GM19099 (cell line): ENCODE measurements around the gene TRIM33.

Experiments used
- POLR2A ChIP-seq: IDR thresholded peaks from 3 replicates; pipeline ENCODE4 v1.6.1; 2011; ENCODE audit warnings: low read depth; ENCODE audit not compliant: insufficient read length; ENCODE audit errors: extremely low read depth

TRIM33 gene

DNA sequence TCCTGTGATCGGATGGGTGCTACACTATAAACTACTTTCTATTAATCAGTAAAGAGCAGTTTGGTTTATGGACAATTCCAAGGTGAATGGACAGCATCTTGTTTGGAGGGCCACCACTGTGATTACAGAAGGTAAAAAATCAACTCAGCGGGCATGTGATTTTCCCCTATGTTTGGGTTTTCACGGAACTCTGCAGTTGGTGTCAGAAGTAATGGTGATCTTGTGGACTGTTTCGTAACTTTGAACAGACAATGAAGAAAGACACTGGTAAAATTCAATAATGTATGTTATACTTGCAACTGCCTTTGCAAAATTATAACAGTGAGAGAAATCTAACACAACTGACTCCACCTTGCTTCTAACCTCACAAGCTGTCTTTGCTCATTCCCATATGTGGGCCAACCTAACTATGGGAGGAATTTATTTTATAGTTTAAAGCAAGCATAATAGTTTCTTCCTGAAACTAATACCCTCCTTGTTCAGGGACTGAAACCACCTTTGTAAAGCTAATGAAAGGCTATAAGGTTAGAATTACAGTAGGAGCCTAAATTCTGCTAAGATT is 53.2 kb downstream of the TRIM33 start:
- no peak for TF ChIP-seq POLR2A

DNA sequence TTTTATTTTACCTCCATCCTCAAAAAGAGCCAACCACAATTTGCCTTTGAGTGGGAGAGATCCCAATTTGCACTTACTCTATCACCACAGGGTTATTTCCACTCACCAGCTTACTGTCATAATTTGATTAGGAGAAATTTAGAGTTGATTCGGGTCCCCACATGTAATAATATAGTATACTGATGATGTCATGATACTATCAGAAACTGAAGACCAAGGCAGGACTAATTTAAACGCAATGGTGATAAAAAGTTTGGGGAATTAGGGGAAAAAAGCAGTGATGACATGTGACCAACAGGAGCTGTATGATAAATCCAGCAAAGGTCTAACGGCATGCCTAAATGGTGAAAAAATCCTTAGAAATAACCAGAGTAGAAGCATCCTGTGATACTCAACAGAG is 54.4 kb downstream of the TRIM33 start:
- TF ChIP-seq POLR2A = no peak

DNA sequence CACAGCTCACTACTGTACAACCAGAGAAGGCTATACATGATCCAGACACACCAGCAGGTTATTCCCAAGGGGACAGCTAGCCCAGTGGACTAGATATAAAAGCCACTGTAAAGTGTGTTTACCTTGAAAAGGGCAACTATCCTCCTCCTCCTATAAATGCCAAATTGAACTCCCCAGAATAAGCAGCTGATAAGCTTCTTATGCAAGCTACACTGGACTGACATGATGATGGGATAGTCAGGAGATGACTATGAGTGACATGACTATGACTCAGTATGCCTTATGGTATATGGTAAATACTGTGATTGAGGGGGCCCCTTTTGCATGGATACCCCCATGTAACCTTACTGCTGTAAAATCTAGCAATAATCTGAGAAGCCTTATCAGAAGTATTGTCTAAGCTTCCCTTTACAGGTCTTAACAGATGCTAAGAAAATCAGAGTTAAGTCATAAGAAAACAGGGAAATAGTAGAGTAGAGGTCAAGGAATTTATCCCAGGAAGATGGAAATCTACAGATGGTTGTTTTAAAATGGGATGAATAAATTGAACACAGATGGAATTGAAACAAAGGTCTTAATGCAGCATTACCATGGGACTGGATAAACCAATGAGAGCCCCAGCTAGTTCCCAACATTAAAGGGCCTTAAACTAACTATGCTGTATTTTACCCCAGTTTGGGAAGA is 55.8 kb downstream of the TRIM33 start:
- TF ChIP-seq POLR2A = no peak

DNA sequence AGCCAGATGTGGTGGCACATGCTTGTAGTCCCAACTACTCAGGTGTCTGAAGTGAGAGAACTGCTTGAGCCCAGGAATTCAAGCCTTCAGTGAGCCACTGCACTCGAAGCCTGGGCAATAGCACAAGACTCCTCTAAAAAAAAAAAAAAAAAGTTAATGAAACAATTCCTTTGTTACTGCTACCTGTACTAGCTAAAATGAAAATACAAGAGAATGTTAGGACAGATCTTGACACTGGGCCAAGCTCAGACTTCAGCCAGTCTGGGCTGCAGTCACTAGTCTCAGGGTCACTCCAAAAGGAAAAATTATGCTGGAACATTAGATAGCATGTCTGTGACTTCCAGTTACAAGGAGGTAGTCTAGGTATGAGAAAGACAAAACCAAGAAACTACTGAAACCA is 56.5 kb downstream of the TRIM33 start:
- TF ChIP-seq POLR2A = no peak

DNA sequence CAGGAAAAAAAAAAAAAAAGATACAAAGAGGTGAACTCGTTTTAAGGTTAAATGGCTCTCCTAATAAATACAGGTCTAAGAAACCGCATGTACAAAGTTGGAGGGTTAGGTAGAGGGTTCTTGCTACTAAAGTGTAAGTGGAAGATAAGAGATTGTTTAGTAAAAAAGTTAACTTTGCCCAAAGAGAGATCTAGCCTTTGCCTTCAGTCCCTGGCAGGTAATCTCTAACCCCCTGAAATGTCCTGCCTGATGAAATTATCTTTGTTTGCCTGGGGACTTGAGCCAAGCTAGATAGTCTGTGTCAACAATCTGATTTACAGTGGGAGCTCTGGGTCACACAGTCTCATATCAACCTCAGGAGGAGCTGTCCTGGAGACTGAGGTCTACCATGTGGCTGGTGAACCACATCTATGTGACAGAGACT is 57.6 kb downstream of the TRIM33 start:
- TF ChIP-seq POLR2A = no peak

DNA sequence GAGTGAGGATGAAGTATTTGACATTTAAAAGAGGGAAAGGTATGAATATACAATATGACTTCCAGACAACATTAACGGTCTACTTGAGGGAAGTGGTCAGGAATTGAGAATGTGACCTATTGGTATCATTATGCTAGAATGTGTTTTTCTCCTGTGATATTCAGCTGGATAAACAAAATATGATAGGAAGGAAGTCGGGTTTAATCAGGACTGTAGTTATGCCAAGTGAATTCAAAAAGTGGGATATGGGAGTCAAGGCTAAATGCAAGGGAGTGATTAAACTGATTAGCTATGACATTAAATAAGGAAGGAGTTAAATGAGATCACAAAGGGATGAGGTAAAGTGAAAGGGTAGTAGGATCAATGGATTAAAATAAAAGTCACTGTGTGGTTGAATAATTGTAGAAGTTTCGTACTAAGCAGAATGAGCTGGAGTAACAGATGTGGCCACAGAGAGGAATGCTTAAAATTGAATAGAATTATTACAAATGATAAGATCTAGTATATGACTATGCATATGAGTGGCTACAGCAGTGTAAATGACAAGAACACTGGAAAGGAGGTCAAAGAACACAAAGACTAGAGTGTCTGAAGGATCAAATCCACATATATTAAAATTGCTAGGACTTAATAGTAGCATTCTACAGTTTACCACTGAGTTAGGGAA is 62.5 kb downstream of the TRIM33 start:
- no peak for TF ChIP-seq POLR2A

DNA sequence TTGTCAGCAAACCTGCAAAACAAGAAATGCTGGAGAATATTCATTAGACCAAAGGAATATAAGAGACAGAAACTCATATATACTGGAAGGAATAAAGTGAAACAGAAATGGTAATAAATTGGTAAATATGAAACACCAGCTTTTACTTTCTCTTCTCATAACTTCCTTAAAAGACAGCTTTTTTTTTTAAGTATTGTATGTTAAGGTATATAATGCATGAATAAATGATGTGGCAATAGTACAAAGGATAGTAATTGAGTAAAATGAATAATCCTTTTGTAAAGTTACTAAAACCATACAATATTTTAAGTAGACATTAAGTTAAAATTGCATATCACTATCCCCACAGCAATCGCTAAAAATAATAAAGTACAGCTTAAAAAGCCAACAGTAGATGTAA is 64.8 kb downstream of the TRIM33 start:
- no peak for TF ChIP-seq POLR2A

DNA sequence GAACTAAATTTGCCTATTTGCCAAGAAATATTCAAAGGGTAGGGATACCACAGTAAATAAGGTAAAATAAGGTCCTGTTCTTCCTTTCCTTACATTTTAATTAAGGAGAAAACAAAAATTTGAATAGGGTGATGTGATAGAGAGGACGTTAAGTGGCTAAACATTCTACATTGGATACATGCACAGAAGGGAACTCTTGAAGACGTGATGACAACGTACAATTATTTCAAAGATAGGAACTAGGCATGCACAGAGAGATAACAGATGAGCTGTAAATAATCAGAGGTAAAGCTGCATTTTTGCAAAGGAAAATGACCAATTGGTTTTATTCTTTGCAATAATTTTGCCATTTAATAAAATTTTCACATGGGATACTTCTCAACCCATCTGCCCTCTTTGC is 69.7 kb downstream of the TRIM33 start:
- TF ChIP-seq POLR2A = no peak

DNA sequence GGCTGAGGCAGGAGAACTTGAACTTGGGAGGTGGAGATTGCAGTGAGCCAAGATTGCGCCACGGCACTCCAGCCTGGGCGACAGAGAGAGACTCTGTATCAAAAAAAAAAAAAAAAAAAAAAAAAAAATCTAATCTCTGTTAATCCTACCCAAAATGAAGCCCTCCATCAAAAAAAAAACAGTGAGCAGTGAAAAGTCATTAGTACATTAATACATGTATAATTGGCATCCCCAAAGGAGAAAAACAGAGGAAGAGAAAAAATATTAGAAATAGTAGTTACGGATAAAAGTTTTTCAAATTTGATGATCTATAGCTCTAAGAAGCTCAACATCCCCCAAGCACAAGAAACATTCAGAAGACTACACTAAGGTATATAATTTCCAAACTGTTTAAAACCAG is 71.6 kb downstream of the TRIM33 start:
- TF ChIP-seq POLR2A = no peak

DNA sequence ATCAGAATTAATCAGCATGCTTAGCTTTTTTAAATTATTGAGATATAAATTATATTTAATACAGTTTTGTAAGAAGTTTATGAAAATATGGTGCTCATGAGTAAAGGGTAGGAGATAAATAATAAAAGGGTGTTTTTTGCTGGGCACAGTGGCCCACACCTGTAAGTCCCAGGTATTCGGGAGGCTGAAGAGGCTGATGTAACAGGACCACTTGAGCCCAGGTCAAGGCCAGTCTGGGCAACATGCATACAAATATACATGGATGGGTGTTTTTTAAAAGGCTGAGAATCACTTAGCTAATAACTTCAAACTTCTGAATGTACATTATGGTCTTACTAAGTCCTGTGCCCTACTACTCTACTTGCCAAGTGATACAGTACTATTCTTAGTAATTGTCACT is 73.2 kb downstream of the TRIM33 start:
- no peak for TF ChIP-seq POLR2A

DNA sequence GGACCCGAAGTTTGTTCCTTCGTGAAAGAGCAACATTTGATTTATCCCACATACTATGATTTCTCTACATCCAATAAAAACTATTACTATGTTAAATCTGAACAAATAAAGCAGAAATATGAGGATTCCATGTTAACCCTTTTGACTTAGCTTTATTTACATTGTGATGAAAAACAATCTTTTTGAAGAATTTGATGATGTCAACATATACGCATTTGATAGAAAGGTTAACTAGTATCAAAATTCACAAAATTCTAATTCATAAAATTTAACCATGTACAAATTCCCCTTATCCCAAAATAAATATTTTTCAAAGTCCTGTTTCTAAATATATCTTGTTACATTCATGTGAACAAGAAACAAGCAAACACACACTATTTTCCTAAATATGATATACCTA is 74.2 kb downstream of the TRIM33 start:
- no peak for TF ChIP-seq POLR2A

DNA sequence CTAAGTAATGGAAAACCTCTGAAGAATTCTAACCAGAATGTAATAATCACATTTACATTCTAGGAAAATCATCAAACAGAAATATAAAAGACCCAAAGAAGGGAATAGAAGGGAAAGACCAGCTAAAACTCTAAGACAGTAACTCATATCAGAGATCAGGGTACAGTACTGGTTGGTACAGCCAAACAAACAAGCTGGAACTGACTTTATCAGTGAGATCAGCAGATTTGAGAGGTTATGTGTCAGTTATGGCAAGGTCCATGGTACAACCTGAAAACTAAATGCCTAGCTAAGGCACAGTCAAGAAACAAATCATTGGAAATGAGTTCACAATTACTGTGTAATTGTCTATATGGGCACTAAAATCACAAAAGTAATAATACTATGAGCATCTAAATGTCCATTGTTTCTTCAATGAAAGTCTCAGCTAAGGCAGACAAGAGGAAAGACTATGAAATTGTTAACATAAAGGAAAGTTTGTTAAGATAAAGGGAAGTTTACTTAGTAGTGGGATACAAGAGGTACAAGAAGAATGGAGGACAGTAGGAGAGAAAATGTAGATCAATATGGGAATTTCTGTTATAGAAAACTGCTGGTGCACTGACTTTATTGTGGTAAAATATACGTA is 75.8 kb downstream of the TRIM33 start:
- no peak for TF ChIP-seq POLR2A

DNA sequence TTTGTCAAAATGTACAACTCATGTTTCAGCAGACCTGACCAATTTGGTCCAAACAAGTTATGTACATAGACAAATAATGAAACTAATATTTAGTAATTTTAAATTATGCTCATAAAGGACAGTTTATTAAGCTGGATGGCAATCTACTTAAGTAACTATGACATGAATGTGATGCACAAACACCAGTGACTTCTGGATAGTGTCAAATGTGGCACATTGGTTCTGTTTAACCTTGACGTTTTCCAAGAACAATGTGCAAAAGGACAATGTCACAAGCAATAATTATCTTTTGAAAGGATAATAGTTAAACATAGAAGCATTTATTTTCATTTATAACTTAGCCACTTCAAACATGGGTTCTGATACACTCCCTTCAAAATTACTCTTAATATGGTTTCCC is 80.0 kb downstream of the TRIM33 start:
- no peak for TF ChIP-seq POLR2A

DNA sequence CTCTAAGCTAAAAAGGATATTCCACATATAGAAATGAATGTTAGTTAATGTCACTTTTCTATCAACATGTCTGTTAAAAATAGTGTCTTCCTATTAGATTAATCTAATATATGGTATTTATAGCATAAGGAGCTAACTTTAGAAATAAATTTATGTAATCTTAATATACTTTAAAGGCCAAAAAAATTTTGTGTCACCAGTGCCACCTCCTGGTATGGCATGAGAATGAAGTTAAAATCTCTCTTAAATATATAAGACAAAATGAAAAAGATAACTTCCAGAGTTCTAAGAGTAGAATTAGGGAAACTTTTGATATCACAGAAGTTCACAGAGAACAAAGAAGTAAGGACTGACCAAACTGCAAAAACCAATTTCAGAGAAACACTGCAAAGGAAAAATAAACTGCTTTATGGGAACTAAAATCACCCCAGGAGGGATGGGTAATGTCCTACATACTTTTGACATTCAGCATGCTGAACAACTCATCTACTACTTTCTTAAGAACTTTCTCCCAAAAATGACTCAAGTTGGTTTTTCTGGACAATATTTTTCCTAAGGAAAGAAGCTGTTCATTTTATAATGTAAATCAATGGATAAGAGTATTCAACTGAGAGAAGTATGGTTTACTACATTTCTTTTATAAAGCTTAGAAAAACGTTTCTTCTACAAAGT is 82.8 kb downstream of the TRIM33 start:
- no peak for TF ChIP-seq POLR2A

DNA sequence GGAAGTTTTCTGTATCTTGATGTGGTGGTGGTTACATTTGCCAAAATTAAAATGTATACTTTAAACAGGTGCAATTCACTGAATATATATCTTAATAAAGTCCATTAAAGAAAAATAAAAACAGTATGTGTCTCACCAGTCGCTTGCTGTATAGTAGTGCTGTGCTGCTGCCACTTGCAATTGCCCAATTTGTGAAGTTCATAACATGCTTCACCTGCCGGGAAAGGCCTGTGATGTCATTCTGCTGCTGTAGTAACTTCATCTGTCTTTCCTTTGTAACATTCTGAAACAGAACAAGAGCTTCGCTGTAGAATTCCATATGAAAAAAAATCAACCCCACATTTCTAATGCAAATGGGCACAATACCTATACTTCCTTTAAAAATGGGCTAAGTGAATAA is 83.4 kb downstream of the TRIM33 start:
- TF ChIP-seq POLR2A = no peak
